HEK293 (cell line): ENCODE measurements around the gene IQSEC1.

Experiments
- SP7 ChIP-seq: fragments of 450-650 bp; formaldehyde crosslinking; IDR thresholded peaks from 2 replicates; pipeline ENCODE4 v1.5.1; 2016; ENCODE audit warnings: missing biosample characterization, missing genetic modification characterization
- ZBTB21 ChIP-seq: fragments of 450-650 bp; formaldehyde crosslinking; IDR thresholded peaks from 2 replicates; pipeline ENCODE4 v1.5.1; 2017; ENCODE audit warnings: missing biosample characterization, missing genetic modification characterization
- ZNF214 ChIP-seq: fragments of 450-650 bp; formaldehyde crosslinking; IDR thresholded peaks from 2 replicates; pipeline ENCODE4 v1.5.1; 2017; ENCODE audit warnings: missing biosample characterization, mild to moderate bottlenecking, missing genetic modification characterization, borderline replicate concordance
- ZNF274 ChIP-seq, 2 experiments: fragments of 200-500 bp in 1 of 2; fragments of 450-650 bp in 1 of 2; sonication (Bioruptor generic) in 1 of 2; formaldehyde crosslinking in 1 of 2; IDR thresholded peaks; 2 replicates each; pipeline versions ENCODE4 v1.5.1 to v1.6.1; 2014 to 2016; ENCODE audit warnings: borderline replicate concordance in 1 of 2, inconsistent platforms in 1 of 2, low read length in 1 of 2, missing biosample characterization in 1 of 2, missing genetic modification characterization in 1 of 2
- ZNF76 ChIP-seq: fragments of 450-650 bp; formaldehyde crosslinking; IDR thresholded peaks from 2 replicates; pipeline ENCODE4; 2016; ENCODE audit warnings: low read depth, missing biosample characterization, missing genetic modification characterization, borderline replicate concordance
- TF ChIP-seq, protein P1 (sequence below): fragments of 450-650 bp; formaldehyde crosslinking; IDR thresholded peaks from 2 replicates; pipeline ENCODE4 v1.5.1; 2016; ENCODE audit warnings: missing biosample characterization, missing genetic modification characterization
- TF ChIP-seq, protein P2 (sequence below): fragments of 450-650 bp; formaldehyde crosslinking; IDR thresholded peaks from 2 replicates; pipeline ENCODE4 v1.5.1; 2017; ENCODE audit warnings: missing biosample characterization, missing genetic modification characterization

- TF ChIP-seq SP7 (tag by site-specific recombination), result no peak
- TF ChIP-seq, protein P1, sequence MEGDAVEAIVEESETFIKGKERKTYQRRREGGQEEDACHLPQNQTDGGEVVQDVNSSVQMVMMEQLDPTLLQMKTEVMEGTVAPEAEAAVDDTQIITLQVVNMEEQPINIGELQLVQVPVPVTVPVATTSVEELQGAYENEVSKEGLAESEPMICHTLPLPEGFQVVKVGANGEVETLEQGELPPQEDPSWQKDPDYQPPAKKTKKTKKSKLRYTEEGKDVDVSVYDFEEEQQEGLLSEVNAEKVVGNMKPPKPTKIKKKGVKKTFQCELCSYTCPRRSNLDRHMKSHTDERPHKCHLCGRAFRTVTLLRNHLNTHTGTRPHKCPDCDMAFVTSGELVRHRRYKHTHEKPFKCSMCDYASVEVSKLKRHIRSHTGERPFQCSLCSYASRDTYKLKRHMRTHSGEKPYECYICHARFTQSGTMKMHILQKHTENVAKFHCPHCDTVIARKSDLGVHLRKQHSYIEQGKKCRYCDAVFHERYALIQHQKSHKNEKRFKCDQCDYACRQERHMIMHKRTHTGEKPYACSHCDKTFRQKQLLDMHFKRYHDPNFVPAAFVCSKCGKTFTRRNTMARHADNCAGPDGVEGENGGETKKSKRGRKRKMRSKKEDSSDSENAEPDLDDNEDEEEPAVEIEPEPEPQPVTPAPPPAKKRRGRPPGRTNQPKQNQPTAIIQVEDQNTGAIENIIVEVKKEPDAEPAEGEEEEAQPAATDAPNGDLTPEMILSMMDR (tag by site-specific recombination), result no peak
- no peak for TF ChIP-seq ZBTB21 (tag by site-specific recombination)
- TF ChIP-seq, protein P2, sequence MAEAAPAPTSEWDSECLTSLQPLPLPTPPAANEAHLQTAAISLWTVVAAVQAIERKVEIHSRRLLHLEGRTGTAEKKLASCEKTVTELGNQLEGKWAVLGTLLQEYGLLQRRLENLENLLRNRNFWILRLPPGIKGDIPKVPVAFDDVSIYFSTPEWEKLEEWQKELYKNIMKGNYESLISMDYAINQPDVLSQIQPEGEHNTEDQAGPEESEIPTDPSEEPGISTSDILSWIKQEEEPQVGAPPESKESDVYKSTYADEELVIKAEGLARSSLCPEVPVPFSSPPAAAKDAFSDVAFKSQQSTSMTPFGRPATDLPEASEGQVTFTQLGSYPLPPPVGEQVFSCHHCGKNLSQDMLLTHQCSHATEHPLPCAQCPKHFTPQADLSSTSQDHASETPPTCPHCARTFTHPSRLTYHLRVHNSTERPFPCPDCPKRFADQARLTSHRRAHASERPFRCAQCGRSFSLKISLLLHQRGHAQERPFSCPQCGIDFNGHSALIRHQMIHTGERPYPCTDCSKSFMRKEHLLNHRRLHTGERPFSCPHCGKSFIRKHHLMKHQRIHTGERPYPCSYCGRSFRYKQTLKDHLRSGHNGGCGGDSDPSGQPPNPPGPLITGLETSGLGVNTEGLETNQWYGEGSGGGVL (tag by site-specific recombination), result no peak
- TF ChIP-seq ZNF274 (IDR thresholded peaks at IDR 0.05; ENCODE audit: low read length), result no peak
- no peak for TF ChIP-seq ZNF274 (tag by site-specific recombination; IDR thresholded peaks at IDR 0.05; ENCODE audit: borderline replicate concordance)
- no peak for TF ChIP-seq ZNF214 (tag by site-specific recombination)
- no peak for TF ChIP-seq ZNF76 (tag by site-specific recombination)
These were observed 7.4 kb upstream of the IQSEC1 start for GRCh38 chr3:13080591-13080990.
